ENCODE measurements around the gene NDRG4.

The NDRG4 gene

GRCh38 chr16:58510097-58510775 lies 10.3 kb downstream of the NDRG4 start:
- DNase-seq: no peak

- no peak for DNase-seq
Observed at GRCh38 chr16:58510776-58511628, 11.1 kb downstream of the NDRG4 start.

GRCh38 chr16:58511933-58512815 lies 12.2 kb downstream of the NDRG4 start:
- DNase-seq: peak; percentile 51

GRCh38 chr16:58513874-58514273 lies 13.9 kb downstream of the NDRG4 start:
- DNase-seq: no peak

GRCh38 chr16:58515125-58515870 lies 15.4 kb downstream of the NDRG4 start, which contains the start of gene SETD6:
TSS of gene SETD6 (plus strand) at chr16:58515517. CDS start at chr16:58515538, 21 bp downstream.
- DNase-seq: peak; percentile 80

GRCh38 chr16:58515871-58516767 lies 16.2 kb downstream of the NDRG4 start:
- DNase-seq: no peak

- DNase-seq: no peak
Observed at GRCh38 chr16:58516768-58517107, 16.8 kb downstream of the NDRG4 start.

- no peak for DNase-seq
Observed at GRCh38 chr16:58518083-58518979, 18.4 kb downstream of the NDRG4 start.

- DNase-seq: no peak
Observed at GRCh38 chr16:58518980-58519368, 19.0 kb downstream of the NDRG4 start.

GRCh38 chr16:58519707-58520106 lies 19.8 kb downstream of the NDRG4 start:
- DNase-seq: no peak

GRCh38 chr16:58530179-58530578 lies 30.2 kb downstream of the NDRG4 start:
- peak; percentile 21 for DNase-seq

GRCh38 chr16:58532414-58532813 lies 32.5 kb downstream of the NDRG4 start:
- DNase-seq: no peak

GRCh38 chr16:58533751-58534470 lies 34.0 kb downstream of the NDRG4 start:
- no peak for DNase-seq

- DNase-seq: no peak
Observed at GRCh38 chr16:58535100-58535499, 35.2 kb downstream of the NDRG4 start.

GRCh38 chr16:58536278-58536677 lies 36.3 kb downstream of the NDRG4 start:
- DNase-seq: no peak

GRCh38 chr16:58537124-58537906 lies 37.4 kb downstream of the NDRG4 start:
- DNase-seq: no peak

GRCh38 chr16:58541711-58542110 lies 41.8 kb downstream of the NDRG4 start:
- DNase-seq: no peak

GRCh38 chr16:58542291-58542690 lies 42.3 kb downstream of the NDRG4 start:
- DNase-seq: no peak

GRCh38 chr16:58543685-58544084 lies 43.7 kb downstream of the NDRG4 start:
- no peak for DNase-seq

Data from fibroblast of skin of right quadriceps (primary cell).